HL-60 (cell line): ENCODE measurements around the gene FAM107B.

Experiments used
- DNase-seq, 2 experiments: peaks; one replicate each; pipeline ENCODE4 v3.0.0-alpha.2; 2010 to 2020; ENCODE audit warnings: low read depth in 1 of 2, low spot score in 1 of 2
- H3K27ac ChIP-seq: fragments of 250-450 bp; sonication (Bioruptor Pico); replicated peaks from 2 replicates; pipeline ENCODE4 v1.5.1; 2020; ENCODE audit warnings: mild to moderate bottlenecking, moderate library complexity
- H3K27me3 ChIP-seq: fragments of 250-450 bp; sonication (Bioruptor Pico); 2 replicates; pipeline ENCODE4 v1.5.1; 2021; ENCODE audit warnings: mild to moderate bottlenecking, moderate library complexity; ENCODE audit not compliant: insufficient read depth, poor library complexity, severe bottlenecking
- H3K4me3 ChIP-seq: replicated peaks from 2 replicates; pipeline ENCODE4 v1.5.1; 2011; ENCODE audit warnings: mild to moderate bottlenecking, control low read depth, low read length; ENCODE audit not compliant: insufficient read depth
- CTCF ChIP-seq: IDR thresholded peaks from one replicate; pipeline ENCODE4 v1.5.1; 2011; ENCODE audit warnings: low read length, control low read depth, inconsistent platforms; ENCODE audit not compliant: insufficient read depth
- GABPA ChIP-seq: IDR thresholded peaks from 2 replicates; pipeline ENCODE4 v1.6.1; 2012; ENCODE audit warnings: low read depth
- POLR2AphosphoS5 ChIP-seq: IDR thresholded peaks from 2 replicates; pipeline ENCODE4 v1.6.1; 2012; ENCODE audit warnings: low read depth
- REST ChIP-seq: IDR thresholded peaks from 2 replicates; pipeline ENCODE4 v1.6.1; 2012; ENCODE audit warnings: low read depth; ENCODE audit not compliant: insufficient replicate concordance
- SPI1 ChIP-seq: IDR thresholded peaks from 2 replicates; pipeline ENCODE4 v1.6.1; 2012; ENCODE audit warnings: low read depth, mild to moderate bottlenecking, borderline replicate concordance

FAM107B gene

DNA sequence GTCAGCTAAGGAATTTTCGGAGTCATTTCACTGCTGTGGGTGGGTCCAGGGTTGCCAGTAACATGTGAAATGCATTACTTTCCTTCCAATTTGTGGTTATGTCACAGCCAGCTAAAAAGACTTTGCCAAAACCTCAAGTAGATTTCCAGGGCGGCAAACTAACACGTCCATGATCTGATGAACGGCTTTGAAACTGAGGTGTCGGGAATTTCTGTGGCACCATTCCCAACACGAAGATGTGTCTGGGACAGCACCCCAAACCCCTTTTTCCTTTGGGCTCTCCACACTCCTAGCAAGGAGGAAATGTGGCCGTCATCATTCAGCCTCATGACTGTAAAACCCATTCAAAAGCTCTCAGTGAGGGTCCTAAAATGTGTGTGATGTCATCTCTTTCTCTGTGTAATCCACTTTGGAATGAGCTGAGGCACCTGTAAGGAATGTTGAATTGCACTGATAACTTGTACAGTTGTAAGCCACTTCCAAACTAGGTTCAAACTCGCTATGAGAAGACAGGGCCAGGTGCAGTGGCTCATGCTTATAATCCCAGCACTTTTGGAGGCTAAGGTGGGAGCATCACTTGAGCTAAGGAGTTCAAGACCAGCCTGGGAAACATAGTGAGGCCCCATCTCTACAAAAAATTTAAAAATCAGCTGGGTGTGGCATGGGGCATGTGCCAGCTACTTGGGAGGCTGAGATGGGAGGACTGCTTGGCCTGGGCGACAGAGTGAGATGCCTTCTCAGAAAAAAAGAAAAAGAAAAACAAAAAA, 297.9 kb downstream of the FAM107B start:
- H3K4me3 ChIP-seq, result no peak overlapping the region
- DNase-seq, result no peak
- no peak overlapping the region for H3K27ac ChIP-seq
- TF ChIP-seq CTCF (no peak), REST (no peak), GABPA (no peak), SPI1 (no peak), POLR2AphosphoS5 (no peak)
- no peaks in the 10 kb centered on the region for H3K27me3 ChIP-seq

GRCh38 chr10:14476006-14476405, 298.7 kb downstream of the FAM107B start:
- Histone ChIP-seq H3K27me3 (no peaks in the 10 kb centered on the region), H3K4me3 (no peak overlapping the region), H3K27ac (no peak overlapping the region)
- TF ChIP-seq POLR2AphosphoS5 (no peak), GABPA (no peak), SPI1 (no peak), REST (no peak), CTCF (no peak)
- no peak for DNase-seq

- no peak overlapping the region for H3K4me3 ChIP-seq
- no peak overlapping the region for H3K27ac ChIP-seq
- no peaks in the 10 kb centered on the region for H3K27me3 ChIP-seq
- no peak for DNase-seq
- TF ChIP-seq REST (no peak), POLR2AphosphoS5 (no peak), SPI1 (no peak), GABPA (no peak), CTCF (no peak)
Measured at GRCh38 chr10:14474656-14475055, 300.0 kb downstream of the FAM107B start.
